SK-N-SH (cell line): ENCODE results near the gene ZFYVE9. TPM values are rescaled to one million over a fixed set of nuclear protein-coding genes. Genes with fewer than 3 reads are reported as not detected.

Experiments used
- CTCF ChIA-PET: fragments of 300-600, 350-600 bp; formaldehyde crosslinking; extraction: SDS; loops from one replicate; lab custom pipeline; 2021; lab: Yijun Ruan, JAX
- POLR2A ChIA-PET: fragments of 350-600 bp; sonication (Branson Sonifier 250); formaldehyde crosslinking; extraction: SDS; loops from one replicate; lab custom pipeline; 2020; ENCODE audit warnings: antibody characterized with exemption, inconsistent platforms; lab: Yijun Ruan, JAX
- DNase-seq: peaks from one replicate; pipeline ENCODE4 v3.0.0; 2012
- H2AFZ ChIP-seq: fragments of 200-600 bp; sonication (generic); 2 replicates; pipeline ENCODE4 v1.8.1; 2016; ENCODE audit warnings: antibody characterized with exemption, mild to moderate bottlenecking, low read depth
- H3F3A ChIP-seq: fragments of 200-600 bp; sonication (generic); replicated peaks from 2 replicates; pipeline ENCODE3; 2016; ENCODE audit warnings: antibody characterized with exemption, mild to moderate bottlenecking; ENCODE audit not compliant: insufficient read depth
- H3K27ac ChIP-seq, 2 experiments: fragments of 200-500 bp in 1 of 2; fragments of 200-600 bp in 1 of 2; sonication (Bioruptor generic) in 1 of 2; sonication (generic), shearing (Covaris generic) in 1 of 2; 2 replicates each; pipeline versions ENCODE4 v1.5.1 to v1.6.1; 2014 to 2016; ENCODE audit warnings: low read depth in 2 of 2, inconsistent platforms in 1 of 2, low read length in 1 of 2, mild to moderate bottlenecking in 1 of 2, mixed read lengths in 1 of 2
- H3K27me3 ChIP-seq: fragments of 200-600 bp; sonication (generic), shearing (Covaris generic); 2 replicates; pipeline ENCODE4 v1.6.1; 2016; ENCODE audit warnings: mixed run types; ENCODE audit not compliant: insufficient read depth
- H3K36me3 ChIP-seq, 2 experiments: fragments of 200-500 bp in 1 of 2; fragments of 200-600 bp in 1 of 2; sonication (Bioruptor generic) in 1 of 2; sonication (generic) in 1 of 2; replicated peaks in 1 of 2; 2 replicates each; pipeline versions ENCODE3 to v1.5.1; 2014 to 2016; ENCODE audit warnings: low read length in 1 of 2, mild to moderate bottlenecking in 1 of 2; ENCODE audit not compliant: insufficient read depth in 2 of 2, control insufficient read depth in 1 of 2
- H3K4me1 ChIP-seq, 2 experiments: fragments of 200-500 bp in 1 of 2; fragments of 200-600 bp in 1 of 2; sonication (Bioruptor generic) in 1 of 2; sonication (generic), shearing (Covaris generic) in 1 of 2; 2 replicates each; pipeline versions ENCODE4 v1.5.1 to v1.6.1; 2014 to 2016; ENCODE audit warnings: low read depth in 1 of 2, low read length in 1 of 2, mixed run types in 1 of 2; ENCODE audit not compliant: insufficient read depth in 2 of 2, control insufficient read depth in 1 of 2
- H3K4me2 ChIP-seq: fragments of 200-600 bp; sonication (generic), shearing (Covaris generic); 2 replicates; pipeline ENCODE4 v1.6.1; 2017; ENCODE audit warnings: mixed run types
- H3K4me3 ChIP-seq, 2 experiments: fragments of 200-500 bp in 1 of 2; fragments of 200-600 bp in 1 of 2; sonication (Bioruptor generic) in 1 of 2; sonication (generic), shearing (Covaris generic) in 1 of 2; 2 replicates each; pipeline versions ENCODE4 v1.5.1 to v1.8.1; 2014 to 2016; ENCODE audit warnings: low read depth in 2 of 2, inconsistent platforms in 1 of 2, low read length in 1 of 2, mild to moderate bottlenecking in 1 of 2, mixed read lengths in 1 of 2, moderate library complexity in 1 of 2
- H3K79me2 ChIP-seq: fragments of 200-600 bp; sonication (generic); 2 replicates; pipeline ENCODE4 v1.8.1; 2017; ENCODE audit warnings: mild to moderate bottlenecking; ENCODE audit not compliant: insufficient read depth
- H3K9ac ChIP-seq: fragments of 200-600 bp; sonication (generic); 2 replicates; pipeline ENCODE4 v1.6.1; 2017; ENCODE audit warnings: mixed run types
- H3K9me2 ChIP-seq: fragments of 200-600 bp; sonication (generic); 2 replicates; pipeline ENCODE4 v1.6.1; 2017; ENCODE audit warnings: mixed run types
- H3K9me3 ChIP-seq: fragments of 200-600 bp; sonication (generic); 2 replicates; pipeline ENCODE4 v1.6.1; 2017; ENCODE audit warnings: mixed run types, mild to moderate bottlenecking, moderate library complexity
- H4K20me1 ChIP-seq: fragments of 200-600 bp; sonication (generic); 2 replicates; pipeline ENCODE4 v1.6.1; 2017; ENCODE audit warnings: mild to moderate bottlenecking, mixed run types; ENCODE audit not compliant: insufficient read depth
- CHD2 ChIP-seq: fragments of 150-350 bp; IDR thresholded peaks from 2 replicates; pipeline ENCODE4 v1.6.1; 2018; ENCODE audit warnings: low read length; ENCODE audit not compliant: partially characterized antibody
- CTCF ChIP-seq: fragments of 200-600 bp; sonication (generic); IDR thresholded peaks from 2 replicates; pipeline ENCODE4 v1.6.1; 2017; ENCODE audit warnings: antibody characterized with exemption, mild to moderate bottlenecking, moderate library complexity
- FOXJ3 ChIP-seq: sonication (generic); formaldehyde crosslinking; IDR thresholded peaks from 2 replicates; pipeline ENCODE4 v1.5.1; 2020; ENCODE audit warnings: mild to moderate bottlenecking, missing genetic modification reagents
- FOXM1 ChIP-seq: IDR thresholded peaks from 2 replicates; pipeline ENCODE4 v1.4.0; 2012; ENCODE audit warnings: low read depth, mild to moderate bottlenecking
- GABPA ChIP-seq: IDR thresholded peaks from 2 replicates; pipeline ENCODE4 v1.4.0; 2012; ENCODE audit warnings: low read depth, mild to moderate bottlenecking
- JUND ChIP-seq: IDR thresholded peaks from 2 replicates; pipeline ENCODE4 v1.4.0; 2012
- MAX ChIP-seq: IDR thresholded peaks from 2 replicates; pipeline ENCODE4 v1.4.0; 2012; ENCODE audit warnings: low read depth
- MXI1 ChIP-seq: IDR thresholded peaks from 2 replicates; pipeline ENCODE4 v1.6.1; 2012; ENCODE audit warnings: mild to moderate bottlenecking, low read depth, low read length, improper control_type of control experiment
- NFIC ChIP-seq: IDR thresholded peaks from 2 replicates; pipeline ENCODE4 v1.4.0; 2012; ENCODE audit warnings: borderline replicate concordance
- NRF1 ChIP-seq: IDR thresholded peaks from 2 replicates; pipeline ENCODE4 v1.6.1; 2012; ENCODE audit warnings: low read depth, mild to moderate bottlenecking, low read length
- PBX3 ChIP-seq: IDR thresholded peaks from 2 replicates; pipeline ENCODE4; 2012
- RAD21 ChIP-seq: IDR thresholded peaks from 2 replicates; pipeline ENCODE4 v1.6.1; 2012; ENCODE audit warnings: mild to moderate bottlenecking, low read length
- RCOR1 ChIP-seq: fragments of 150-350 bp; IDR thresholded peaks from 2 replicates; pipeline ENCODE4 v1.6.1; 2017; ENCODE audit warnings: antibody characterized with exemption, low read length
- RFX5 ChIP-seq: IDR thresholded peaks from 2 replicates; pipeline ENCODE4 v1.6.1; 2012; ENCODE audit warnings: mild to moderate bottlenecking, improper control_type of control experiment, low read length
- SMC3 ChIP-seq: IDR thresholded peaks from 2 replicates; pipeline ENCODE4 v1.6.1; 2012; ENCODE audit warnings: low read depth, low read length, improper control_type of control experiment
- TAF1 ChIP-seq: IDR thresholded peaks from 2 replicates; pipeline ENCODE4 v1.6.1; 2012; ENCODE audit warnings: low read depth, mild to moderate bottlenecking, low read length, moderate library complexity, borderline replicate concordance
- TCF12 ChIP-seq: IDR thresholded peaks from 2 replicates; pipeline ENCODE4 v1.4.0; 2012
- USF2 ChIP-seq: fragments of 150-350 bp; IDR thresholded peaks from 2 replicates; pipeline ENCODE4 v1.6.1; 2017; ENCODE audit warnings: antibody characterized with exemption, low read length, low read depth, borderline replicate concordance
- WGBS: methylation state at CpG from one replicate; pipeline ENCODE4 v1.1.6; 2017; ENCODE audit warnings: low lambda C conversion rate; 5-methylcytosine and 5-hydroxymethylcytosine counted together
- polyA plus RNA-seq, 3 experiments: library from polyadenylated mRNA; depleted of rRNA; stranded (reverse); fragments of >200 nt; gene quantifications; 2 replicates each; pipeline ENCODE4 v1.2.3, GENCODE V29; 2012

ZFYVE9 gene
- polyA plus RNA-seq, 1 of the 3 experiments (the other 2 are of a cell fraction): 4.1 TPM

DNA sequence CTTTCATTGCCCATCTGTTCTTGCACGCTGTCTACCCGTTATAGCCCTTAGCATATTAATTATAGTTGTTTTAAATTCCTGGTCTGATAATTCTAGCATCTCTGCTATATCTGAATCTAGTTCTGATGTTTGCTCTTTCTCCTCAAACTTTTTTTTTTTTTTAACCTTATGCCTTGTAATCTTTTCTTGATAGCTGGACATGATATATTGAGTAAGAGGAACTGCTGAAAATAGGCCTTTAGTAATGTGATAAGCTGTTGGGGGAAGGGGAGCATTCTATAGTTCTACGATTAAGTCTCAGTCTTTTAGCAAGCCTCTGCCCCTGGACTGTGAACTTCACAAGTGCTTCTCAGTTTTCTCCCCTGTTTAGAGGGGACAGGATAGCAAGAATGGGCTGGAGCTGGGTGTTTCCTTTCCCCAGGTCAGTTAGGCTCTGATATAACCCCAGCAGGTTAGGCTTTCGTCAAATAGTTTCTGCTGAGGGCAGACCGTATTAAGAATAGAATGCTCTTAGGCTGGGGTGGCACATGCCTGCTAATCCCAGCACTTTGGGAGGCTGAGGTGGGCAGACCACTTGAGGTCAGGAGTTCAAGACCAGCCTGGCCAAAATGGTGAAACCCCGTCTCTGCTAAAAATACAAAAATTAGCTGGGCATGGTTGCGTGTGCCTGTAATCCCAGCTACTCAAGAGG lies 62.2 kb downstream of the ZFYVE9 start:
- Histone ChIP-seq H3K36me3 (peaks cover 0 to 8% of the 10 kb centered on the region in 2 experiments), H3K27me3 (no peaks in the 10 kb centered on the region), H4K20me1 (no peaks in the 10 kb centered on the region), H3K4me2 (no peak overlapping the region), H3K9me2 (no peaks in the 10 kb centered on the region), H3K27ac (no peak overlapping the region), H3F3A (no peaks in the 10 kb centered on the region), H3K9me3 (peaks cover 5% of the 10 kb centered on the region; the same call in 1 of the 2 replicates), H3K79me2 (peaks cover 18% of the 10 kb centered on the region; the same call in 1 of the 2 replicates), H3K4me3 (no peak overlapping the region), H2AFZ (no peak overlapping the region), H3K9ac (no peak overlapping the region), H3K4me1 (no peaks in the 10 kb centered on the region)
- 91% methylated on average over 7 of the region's 7 CpGs for WGBS
- no peak for DNase-seq
- ChIA-PET POLR2A (no interaction called here), CTCF (no interaction called here)
- no peak for TF ChIP-seq FOXJ3 (CRISPR knock-in tag)
- TF ChIP-seq RCOR1: no peak
- TF ChIP-seq NFIC: no peak
- no peak for TF ChIP-seq NRF1
- TF ChIP-seq TAF1: no peak
- no peak for TF ChIP-seq GABPA
- TF ChIP-seq TCF12: no peak
- no peak for TF ChIP-seq USF2
- TF ChIP-seq RFX5: no peak
- TF ChIP-seq JUND: no peak
- TF ChIP-seq RAD21: no peak
- TF ChIP-seq MAX: no peak
- TF ChIP-seq FOXM1: no peak
- no peak for TF ChIP-seq MXI1
- TF ChIP-seq CTCF: no peak
- no peak for TF ChIP-seq CHD2
- no peak for TF ChIP-seq PBX3
- no peak for TF ChIP-seq SMC3
